ENCODE data around the gene NACC2.

GRCh38 chr9:135997090-135998015 is 97.7 kb downstream of the NACC2 start:
- TF ChIP-seq, protein P1, sequence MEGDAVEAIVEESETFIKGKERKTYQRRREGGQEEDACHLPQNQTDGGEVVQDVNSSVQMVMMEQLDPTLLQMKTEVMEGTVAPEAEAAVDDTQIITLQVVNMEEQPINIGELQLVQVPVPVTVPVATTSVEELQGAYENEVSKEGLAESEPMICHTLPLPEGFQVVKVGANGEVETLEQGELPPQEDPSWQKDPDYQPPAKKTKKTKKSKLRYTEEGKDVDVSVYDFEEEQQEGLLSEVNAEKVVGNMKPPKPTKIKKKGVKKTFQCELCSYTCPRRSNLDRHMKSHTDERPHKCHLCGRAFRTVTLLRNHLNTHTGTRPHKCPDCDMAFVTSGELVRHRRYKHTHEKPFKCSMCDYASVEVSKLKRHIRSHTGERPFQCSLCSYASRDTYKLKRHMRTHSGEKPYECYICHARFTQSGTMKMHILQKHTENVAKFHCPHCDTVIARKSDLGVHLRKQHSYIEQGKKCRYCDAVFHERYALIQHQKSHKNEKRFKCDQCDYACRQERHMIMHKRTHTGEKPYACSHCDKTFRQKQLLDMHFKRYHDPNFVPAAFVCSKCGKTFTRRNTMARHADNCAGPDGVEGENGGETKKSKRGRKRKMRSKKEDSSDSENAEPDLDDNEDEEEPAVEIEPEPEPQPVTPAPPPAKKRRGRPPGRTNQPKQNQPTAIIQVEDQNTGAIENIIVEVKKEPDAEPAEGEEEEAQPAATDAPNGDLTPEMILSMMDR (IDR thresholded peaks at IDR 0.05; ENCODE audit: low read length), result no peak
- TF ChIP-seq EZH2 (optimal IDR thresholded peaks at IDR 0.05; ENCODE audit: low read depth, low read length) (no peak), EZH2phosphoT487 (IDR thresholded peaks at IDR 0.05; ENCODE audit: low read length) (no peak)

All from MM.1S (cell line).